HG02885 (cell line): ENCODE results near the gene PRKCSH.

Experiments
- ATAC-seq: cut with Tn5 transposase; IDR thresholded peaks from one replicate; pipeline ENCODE4 v1.9.1; 2021; ENCODE audit warnings: mild to moderate bottlenecking; ENCODE audit not compliant: unreplicated experiment, poor library complexity

Gene PRKCSH

GRCh38 chr19:11489378-11489777 is 53.9 kb downstream of the PRKCSH start:
- no peak for ATAC-seq

- no peak for ATAC-seq
These were observed 59.3 kb downstream of the PRKCSH start for GRCh38 chr19:11494634-11495285.

GRCh38 chr19:11495481-11495880 is 60.0 kb downstream of the PRKCSH start:
- no peak for ATAC-seq

GRCh38 chr19:11495885-11496284 is 60.5 kb downstream of the PRKCSH start:
- ATAC-seq = no peak

- no peak for ATAC-seq
These were observed 61.1 kb downstream of the PRKCSH start for GRCh38 chr19:11496391-11497163.

- no peak for ATAC-seq
These were observed 63.8 kb downstream of the PRKCSH start for GRCh38 chr19:11499220-11499726.

GRCh38 chr19:11499890-11500420 is 64.5 kb downstream of the PRKCSH start:
- no peak for ATAC-seq
